ENCODE data around the gene NPPC.

- TF ChIP-seq CTCF (IDR thresholded peaks at IDR 0.05 in 4 of 5, conservative IDR thresholded peaks at IDR 0.05 in 1 of 5) (no peak), POLR2A (IDR thresholded peaks at IDR 0.05) (no peak)
Measured at GRCh38 chr2:231902598-231902997, 23.6 kb downstream of the NPPC start.
